Activated CD4-positive, CD25-positive, alpha-beta regulatory T cell (primary cell): ENCODE results near the gene SLC7A6OS.

Experiments used
- DNase-seq, 4 experiments: peaks; one replicate each; lab custom pipeline; 2025; lab: John Stamatoyannopoulos, UW

SLC7A6OS gene

GRCh38 chr16:68253721-68254120, 57.0 kb downstream of the SLC7A6OS start:
- no peak for DNase-seq

GRCh38 chr16:68252383-68252782, 58.4 kb downstream of the SLC7A6OS start:
- no peak for DNase-seq

GRCh38 chr16:68251832-68252231, 58.9 kb downstream of the SLC7A6OS start:
- no peak for DNase-seq

GRCh38 chr16:68250951-68251350, 59.8 kb downstream of the SLC7A6OS start:
- DNase-seq, result no peak

- no peak for DNase-seq
Measured at GRCh38 chr16:68249371-68249770, 61.4 kb downstream of the SLC7A6OS start.
